ENCODE measurements around the gene HBG2.

DNA sequence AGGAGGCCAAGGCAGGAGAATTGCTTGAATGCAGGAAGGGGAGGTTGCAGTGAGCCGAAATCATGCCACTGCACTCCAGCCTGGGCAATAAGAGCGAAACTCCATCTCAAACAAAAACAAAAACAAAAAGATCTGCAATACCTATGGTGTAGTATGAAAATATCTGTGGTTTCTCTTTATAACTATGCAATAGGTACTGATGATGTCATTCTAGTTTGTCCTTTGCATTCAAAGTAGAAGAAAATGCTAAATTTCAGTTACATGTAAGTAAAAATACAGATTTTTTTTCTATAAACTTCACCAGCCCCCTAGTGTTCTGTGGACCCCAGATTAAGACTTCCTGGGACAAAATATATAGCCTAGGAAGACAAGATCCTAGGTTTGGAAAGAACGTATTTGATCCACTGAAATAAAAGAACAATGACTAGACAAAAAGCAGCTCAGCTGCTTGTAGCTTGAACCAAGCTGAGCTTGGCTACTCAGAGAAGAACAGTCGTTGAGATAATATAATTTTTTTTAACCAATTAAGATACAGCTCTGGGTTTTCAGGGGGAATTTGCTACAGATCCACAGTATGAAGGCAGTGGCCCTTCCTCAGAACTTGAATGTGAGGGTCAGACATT lies 17.9 kb upstream of the HBG2 start:
- TF ChIP-seq POLR2A (IDR thresholded peaks at IDR 0.05) (no peak), CTCF (IDR thresholded peaks at IDR 0.05) (no peak), EP300 (IDR thresholded peaks at IDR 0.05) (no peak)
